GM19468 (cell line): ENCODE data around the gene TRIM75.
"Not testable (repeated sequence)": the region's sequence is repeated elsewhere in the genome, so short reads cannot be mapped to it uniquely, and the experiment has no call there.

Source experiments
- ATAC-seq: cut with Tn5 transposase; IDR thresholded peaks from one replicate; pipeline ENCODE4 v1.9.1; 2021; ENCODE audit warnings: mild to moderate bottlenecking, moderate library complexity, moderate number of reproducible peaks; ENCODE audit not compliant: unreplicated experiment; ENCODE audit errors: extremely low read depth

Gene TRIM75

GRCh38 chr4:165053645-165054044 is at the start of gene TRIM75:
TRIM75 (plus strand) TSS chr4:165053866; CDS start chr4:165059148, 5,282 bp downstream.
- no peak for ATAC-seq

GRCh38 chr4:165005352-165005925 is 48.2 kb upstream of the TRIM75 start:
- no peak for ATAC-seq

- ATAC-seq, result no peak
Observed at GRCh38 chr4:165006456-165006855, 47.2 kb upstream of the TRIM75 start.

- ATAC-seq, result no peak
Observed at GRCh38 chr4:165006886-165007285, 46.8 kb upstream of the TRIM75 start.

GRCh38 chr4:165009493-165010227 is 44.0 kb upstream of the TRIM75 start:
- ATAC-seq, result no peak

GRCh38 chr4:165010487-165010886 is 43.2 kb upstream of the TRIM75 start:
- no peak for ATAC-seq

GRCh38 chr4:165010991-165011390 is 42.7 kb upstream of the TRIM75 start:
- no peak for ATAC-seq

- ATAC-seq, result no peak
Observed at GRCh38 chr4:165011403-165011802, 42.3 kb upstream of the TRIM75 start.

- ATAC-seq, result no peak
Observed at GRCh38 chr4:165013691-165014090, 40.0 kb upstream of the TRIM75 start.

GRCh38 chr4:165016971-165017370 is 36.7 kb upstream of the TRIM75 start:
- no peak for ATAC-seq

- ATAC-seq, result not testable (repeated sequence)
Observed at GRCh38 chr4:165019995-165020394, 33.7 kb upstream of the TRIM75 start.

- ATAC-seq, result not testable (repeated sequence)
Observed at GRCh38 chr4:165025782-165026181, 27.9 kb upstream of the TRIM75 start.

GRCh38 chr4:165027762-165028402 is 25.8 kb upstream of the TRIM75 start:
- no peak for ATAC-seq

- ATAC-seq, result no peak
Observed at GRCh38 chr4:165031436-165032211, 22.0 kb upstream of the TRIM75 start, which contains the start of gene TRIM60. TRIM60 (plus strand) TSS chr4:165031999; CDS start chr4:165040073, 8,074 bp downstream.

GRCh38 chr4:165048170-165048569 is 5.5 kb upstream of the TRIM75 start:
- ATAC-seq, result no peak

- no peak for ATAC-seq
Observed at GRCh38 chr4:165052627-165053026, 1.0 kb upstream of the TRIM75 start.

GRCh38 chr4:165055601-165056000 is 1.9 kb downstream of the TRIM75 start:
- no peak for ATAC-seq

- ATAC-seq, result no peak
Observed at GRCh38 chr4:165058666-165059065, 5.0 kb downstream of the TRIM75 start.

- no peak for ATAC-seq
Observed at GRCh38 chr4:165059386-165059785, 5.7 kb downstream of the TRIM75 start.

- no peak for ATAC-seq
Observed at GRCh38 chr4:165060938-165061337, 7.3 kb downstream of the TRIM75 start.

GRCh38 chr4:165070560-165070959 is 16.9 kb downstream of the TRIM75 start:
- no peak for ATAC-seq
